Neuronal stem cell (in vitro differentiated cells): Measurements from ENCODE around the gene USP17L29.
"Not testable (repeated sequence)": the region's sequence is repeated elsewhere in the genome, so short reads cannot be mapped to it uniquely, and the experiment has no call there.

Experiments
- DNase-seq: peaks from one replicate; pipeline ENCODE4 v3.0.0-alpha.2; 2013; ENCODE audit warnings: low spot score
- H2AFZ ChIP-seq: one replicate; pipeline ENCODE4 v1.6.1; 2013; ENCODE audit warnings: mild to moderate bottlenecking, low read length, inconsistent platforms
- H2AK5ac ChIP-seq: 2 replicates; pipeline ENCODE4 v1.6.1; 2013; ENCODE audit warnings: low read depth, mild to moderate bottlenecking, inconsistent platforms, low read length, moderate library complexity, mixed read lengths
- H2BK120ac ChIP-seq: 2 replicates; pipeline ENCODE4 v1.6.1; 2013; ENCODE audit warnings: low read depth, mild to moderate bottlenecking, inconsistent platforms, low read length, moderate library complexity, mixed read lengths
- H2BK12ac ChIP-seq: one replicate; pipeline ENCODE4 v1.6.1; 2013; ENCODE audit warnings: low read length, inconsistent platforms
- H2BK15ac ChIP-seq: 2 replicates; pipeline ENCODE4 v1.6.1; 2013; ENCODE audit warnings: mild to moderate bottlenecking, low read length, inconsistent platforms, mixed read lengths
- H2BK5ac ChIP-seq: one replicate; pipeline ENCODE4 v1.6.1; 2013; ENCODE audit warnings: inconsistent platforms, mild to moderate bottlenecking, low read length, moderate library complexity
- H3K14ac ChIP-seq: one replicate; pipeline ENCODE4 v1.6.1; 2013; ENCODE audit warnings: low read length, inconsistent platforms
- H3K18ac ChIP-seq: 2 replicates; pipeline ENCODE4 v1.6.1; 2013; ENCODE audit warnings: low read length, inconsistent platforms
- H3K23ac ChIP-seq: 2 replicates; pipeline ENCODE4 v1.6.1; 2013; ENCODE audit warnings: low read depth, mild to moderate bottlenecking, mixed read lengths, low read length, inconsistent platforms; ENCODE audit not compliant: poor library complexity
- H3K27ac ChIP-seq: replicated peaks from 3 replicates; pipeline ENCODE4 v1.5.1; 2013; ENCODE audit warnings: low read length, inconsistent platforms
- H3K27me3 ChIP-seq, 3 experiments: 2 replicates each; pipeline ENCODE4 v1.6.1; 2013; ENCODE audit warnings: low read length in 3 of 3, mild to moderate bottlenecking in 2 of 3, inconsistent platforms in 1 of 3, low read depth in 1 of 3, mixed read lengths in 1 of 3, moderate library complexity in 1 of 3; ENCODE audit not compliant: control insufficient read depth in 3 of 3, insufficient read depth in 3 of 3
- H3K36me3 ChIP-seq, 2 donors: replicated peaks in 1 of 2; 2 replicates each; pipeline ENCODE4 v1.6.1; 2013; ENCODE audit warnings: low read length in 2 of 2; ENCODE audit not compliant: control insufficient read depth in 2 of 2, insufficient read depth in 2 of 2
- H3K4ac ChIP-seq: 2 replicates; pipeline ENCODE4 v1.6.1; 2013; ENCODE audit warnings: inconsistent platforms, mild to moderate bottlenecking, low read length, moderate library complexity
- H3K4me1 ChIP-seq, 2 donors: 1 replicate in 1 of 2; 2 replicates in 1 of 2; pipeline ENCODE4 v1.6.1; 2013; ENCODE audit warnings: low read length in 2 of 2, low read depth in 1 of 2; ENCODE audit not compliant: control insufficient read depth in 2 of 2, insufficient read depth in 1 of 2
- H3K4me2 ChIP-seq: one replicate; pipeline ENCODE4 v1.6.1; 2013; ENCODE audit warnings: mild to moderate bottlenecking, low read length, inconsistent platforms; ENCODE audit not compliant: insufficient read depth, poor library complexity, severe bottlenecking
- H3K4me3 ChIP-seq, 2 donors: 2 replicates each; pipeline ENCODE4 v1.5.1; 2013; ENCODE audit warnings: low read length in 2 of 2, mild to moderate bottlenecking in 2 of 2, inconsistent platforms in 1 of 2, moderate library complexity in 1 of 2
- H3K79me1 ChIP-seq: one replicate; pipeline ENCODE4 v1.6.1; 2013; ENCODE audit warnings: low read depth, mild to moderate bottlenecking, inconsistent platforms, low read length, moderate library complexity
- H3K9ac ChIP-seq: one replicate; pipeline ENCODE4 v1.6.1; 2013; ENCODE audit warnings: mild to moderate bottlenecking, low read depth, low read length, inconsistent platforms; ENCODE audit not compliant: poor library complexity
- H3K9me3 ChIP-seq, 2 donors: replicated peaks in 1 of 2; 2 replicates each; pipeline versions ENCODE3 to v1.6.1; 2013; ENCODE audit warnings: low read length in 2 of 2, mild to moderate bottlenecking in 2 of 2, inconsistent platforms in 1 of 2, low read depth in 1 of 2, mixed read lengths in 1 of 2, moderate library complexity in 1 of 2; ENCODE audit not compliant: control insufficient read depth in 2 of 2, insufficient read depth in 1 of 2
- H4K8ac ChIP-seq: one replicate; pipeline ENCODE4 v1.6.1; 2013; ENCODE audit warnings: low read depth, mild to moderate bottlenecking, inconsistent platforms, low read length, moderate library complexity
- H4K91ac ChIP-seq: one replicate; pipeline ENCODE4 v1.6.1; 2013; ENCODE audit warnings: low read length, low read depth, mild to moderate bottlenecking, inconsistent platforms; ENCODE audit not compliant: poor library complexity
- WGBS, 2 donors: extraction: QIAGEN DNeasy Blood & Tissue Kit; methylation state at CpG; one replicate each; pipeline ENCODE4 v1.1.7; 2013; ENCODE audit warnings: missing lambda C conversion rate in 2 of 2, mixed read lengths in 1 of 2; ENCODE audit not compliant: insufficient read length in 2 of 2, insufficient replicate concordance in 1 of 2; ENCODE audit errors: extremely low coverage in 2 of 2; 5-methylcytosine and 5-hydroxymethylcytosine counted together

The USP17L29 gene

DNA sequence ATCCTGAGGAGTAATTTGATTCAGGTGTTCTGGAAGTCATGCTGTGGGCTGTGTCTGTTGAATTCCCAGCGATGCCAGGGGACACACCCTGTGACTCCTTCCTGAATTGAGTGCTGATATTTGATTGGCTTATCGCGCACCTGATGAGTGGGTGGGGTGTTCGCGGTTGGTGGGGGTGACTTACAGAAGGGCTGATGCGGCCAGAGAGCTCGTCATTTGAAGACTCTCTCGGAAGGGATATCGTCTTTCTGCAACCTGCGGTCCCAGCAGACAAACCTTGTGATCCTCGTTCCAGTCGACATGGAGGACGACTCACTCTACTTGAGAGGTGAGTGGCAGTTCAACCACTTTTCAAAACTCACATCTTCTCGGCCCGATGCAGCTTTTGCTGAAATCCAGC lies 19.1 kb upstream of the USP17L29 start, which contains the start of gene USP17L26:
TSS of gene USP17L26 (plus strand) at position 301 of the 400 bp plus-strand sequence. CDS start at position 301, 0 bp downstream.
- H2BK12ac ChIP-seq, H3K27me3 ChIP-seq, H4K8ac ChIP-seq, H3K9ac ChIP-seq, H3K4me3 ChIP-seq, H2BK15ac ChIP-seq, H3K36me3 ChIP-seq, H3K9me3 ChIP-seq, H4K91ac ChIP-seq, DNase-seq, H3K4ac ChIP-seq, H3K14ac ChIP-seq, H3K79me1 ChIP-seq, H3K18ac ChIP-seq, H2BK120ac ChIP-seq, H3K23ac ChIP-seq, H2AK5ac ChIP-seq, H2BK5ac ChIP-seq, H3K4me2 ChIP-seq, H3K27ac ChIP-seq, H3K4me1 ChIP-seq, H2AFZ ChIP-seq: not testable (repeated sequence)
- no CpG with 5 or more reads among the region's 15 CpGs for WGBS, 2 donors

DNA sequence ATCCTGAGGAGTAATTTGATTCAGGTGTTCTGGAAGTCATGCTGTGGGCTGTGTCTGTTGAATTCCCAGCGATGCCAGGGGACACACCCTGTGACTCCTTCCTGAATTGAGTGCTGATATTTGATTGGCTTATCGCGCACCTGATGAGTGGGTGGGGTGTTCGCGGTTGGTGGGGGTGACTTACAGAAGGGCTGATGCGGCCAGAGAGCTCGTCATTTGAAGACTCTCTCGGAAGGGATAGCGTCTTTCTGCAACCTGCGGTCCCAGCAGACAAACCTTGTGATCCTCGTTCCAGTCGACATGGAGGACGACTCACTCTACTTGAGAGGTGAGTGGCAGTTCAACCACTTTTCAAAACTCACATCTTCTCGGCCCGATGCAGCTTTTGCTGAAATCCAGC lies 14.3 kb upstream of the USP17L29 start, which contains the start of gene USP17L5:
TSS of gene USP17L5 (plus strand) at position 301 of the 400 bp plus-strand sequence. CDS start at position 301, 0 bp downstream.
- not testable (repeated sequence) for H4K91ac ChIP-seq, H2BK15ac ChIP-seq, H3K4me3 ChIP-seq, H3K23ac ChIP-seq, H2BK120ac ChIP-seq, H2BK5ac ChIP-seq, H3K4me2 ChIP-seq, H3K4ac ChIP-seq, H3K18ac ChIP-seq, H3K9me3 ChIP-seq, H4K8ac ChIP-seq, H3K27me3 ChIP-seq, H3K36me3 ChIP-seq, H3K9ac ChIP-seq, H2BK12ac ChIP-seq, H3K4me1 ChIP-seq, DNase-seq, H2AK5ac ChIP-seq, H3K79me1 ChIP-seq, H2AFZ ChIP-seq, H3K27ac ChIP-seq, H3K14ac ChIP-seq
- no CpG with 5 or more reads among the region's 15 CpGs for WGBS, 2 donors

GRCh38 chr4:9343848-9344247 lies 9.6 kb upstream of the USP17L29 start, which contains the start of gene USP17L27:
USP17L27 (plus strand) TSS chr4:9344148; CDS start chr4:9344148, 0 bp downstream.
- H3K4ac ChIP-seq, H2BK15ac ChIP-seq, H2AFZ ChIP-seq, H3K36me3 ChIP-seq, H3K14ac ChIP-seq, H3K79me1 ChIP-seq, H4K91ac ChIP-seq, H3K18ac ChIP-seq, H4K8ac ChIP-seq, H2BK120ac ChIP-seq, H3K27me3 ChIP-seq, H3K4me3 ChIP-seq, H3K27ac ChIP-seq, DNase-seq, H2BK5ac ChIP-seq, H3K9ac ChIP-seq, H3K4me1 ChIP-seq, H3K23ac ChIP-seq, H2BK12ac ChIP-seq, H3K4me2 ChIP-seq, H3K9me3 ChIP-seq, H2AK5ac ChIP-seq: not testable (repeated sequence)
- WGBS, 2 donors, result no CpG with 5 or more reads among the region's 15 CpGs

DNA sequence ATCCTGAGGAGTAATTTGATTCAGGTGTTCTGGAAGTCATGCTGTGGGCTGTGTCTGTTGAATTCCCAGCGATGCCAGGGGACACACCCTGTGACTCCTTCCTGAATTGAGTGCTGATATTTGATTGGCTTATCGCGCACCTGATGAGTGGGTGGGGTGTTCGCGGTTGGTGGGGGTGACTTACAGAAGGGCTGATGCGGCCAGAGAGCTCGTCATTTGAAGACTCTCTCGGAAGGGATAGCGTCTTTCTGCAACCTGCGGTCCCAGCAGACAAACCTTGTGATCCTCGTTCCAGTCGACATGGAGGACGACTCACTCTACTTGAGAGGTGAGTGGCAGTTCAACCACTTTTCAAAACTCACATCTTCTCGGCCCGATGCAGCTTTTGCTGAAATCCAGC lies 4.8 kb upstream of the USP17L29 start, which contains the start of gene USP17L28:
TSS of gene USP17L28 (plus strand) at position 301 of the 400 bp plus-strand sequence. CDS start at position 301, 0 bp downstream.
- H3K27ac ChIP-seq, H2BK120ac ChIP-seq, H4K8ac ChIP-seq, H3K9ac ChIP-seq, H3K14ac ChIP-seq, H3K27me3 ChIP-seq, H3K9me3 ChIP-seq, H3K36me3 ChIP-seq, H2BK15ac ChIP-seq, H2AK5ac ChIP-seq, H3K79me1 ChIP-seq, H3K23ac ChIP-seq, DNase-seq, H2AFZ ChIP-seq, H3K4ac ChIP-seq, H3K18ac ChIP-seq, H4K91ac ChIP-seq, H3K4me3 ChIP-seq, H3K4me2 ChIP-seq, H2BK12ac ChIP-seq, H2BK5ac ChIP-seq, H3K4me1 ChIP-seq: not testable (repeated sequence)
- no CpG with 5 or more reads among the region's 15 CpGs for WGBS, 2 donors
